Heart right ventricle (tissue), 16 donors: ENCODE results near the gene DIS3L2. TPM values are rescaled to one million over a fixed set of nuclear protein-coding genes. Genes with fewer than 3 reads are reported as not detected.
"Not testable (repeated sequence)": the region's sequence is repeated elsewhere in the genome, so short reads cannot be mapped to it uniquely, and the experiment has no call there.

ENCODE experiments used
- ATAC-seq, 8 donors: fragments of 200-7000 bp; cut with Tn5 transposase; one replicate each; pipeline ENCODE4 v1.9.1; 2020; ENCODE audit warnings: mild to moderate bottlenecking in 8 of 8, moderate library complexity in 8 of 8, moderate number of reproducible peaks in 1 of 8
- DNase-seq, 2 donors: peaks; one replicate each; pipeline ENCODE4 v3.0.0-alpha.2; 2020
- H3K27ac ChIP-seq, 10 donors: fragments of 200-600 bp; sonication (generic) in 2 of 10; one replicate each; pipeline versions ENCODE4 v1.5.0 to v1.8.0; 2020 to 2022; ENCODE audit warnings: mild to moderate bottlenecking in 3 of 10
- H3K27me3 ChIP-seq, 7 donors: fragments of 200-600 bp; one replicate each; pipeline ENCODE4 v1.8.0; 2021 to 2022; ENCODE audit warnings: mild to moderate bottlenecking in 2 of 7
- H3K36me3 ChIP-seq, 9 donors: fragments of 200-600 bp; sonication (generic) in 1 of 9; one replicate each; pipeline versions ENCODE4 v1.5.0 to v1.8.0; 2020 to 2022; ENCODE audit warnings: mild to moderate bottlenecking in 2 of 9
- H3K4me1 ChIP-seq, 9 donors: fragments of 200-600 bp; sonication (generic) in 1 of 9; one replicate each; pipeline versions ENCODE4 v1.5.0 to v1.8.0; 2020 to 2022; ENCODE audit warnings: mild to moderate bottlenecking in 4 of 9
- H3K4me3 ChIP-seq, 10 donors: fragments of 200-600 bp; sonication (generic) in 2 of 10; one replicate each; pipeline versions ENCODE4 v1.5.0 to v1.8.0; 2020 to 2022; ENCODE audit warnings: mild to moderate bottlenecking in 7 of 10, moderate library complexity in 2 of 10
- H3K9me3 ChIP-seq, 11 donors: fragments of 200-600 bp in 10 of 11; sonication (generic) in 2 of 11; one replicate each; pipeline versions ENCODE4 v1.5.0 to v1.8.0; 2013 to 2022; ENCODE audit warnings: mild to moderate bottlenecking in 2 of 11, control low read depth in 1 of 11, moderate library complexity in 1 of 11
- CTCF ChIP-seq, 9 donors: fragments of 200-600 bp; sonication (generic) in 2 of 9; IDR thresholded peaks; one replicate each; pipeline versions ENCODE4 v1.5.0 to v1.8.0; 2021 to 2022; ENCODE audit warnings: antibody characterized with exemption in 9 of 9, mild to moderate bottlenecking in 5 of 9, moderate library complexity in 1 of 9
- WGBS, 2 donors: extraction: QIAGEN DNeasy Blood & Tissue Kit; methylation state at CpG; one replicate each; pipeline ENCODE4 v1.1.7; 2013; ENCODE audit warnings: inconsistent platforms in 1 of 2; 5-methylcytosine and 5-hydroxymethylcytosine counted together
- intact Hi-C, 10 donors: fragments of 100-400 bp; cut with DNase I; formaldehyde crosslinking; loops; one replicate each; pipeline versions ENCODE4 v1.11.1 to v1.14.2; 2022
- polyA plus RNA-seq, 2 donors: library from polyadenylated mRNA; stranded (reverse); fragments of 200-250 nt; gene quantifications; one replicate each; pipeline ENCODE4 v1.2.3, GENCODE V29; 2013
- total RNA-seq, 10 donors: library from RNA; stranded (reverse); fragmentation: NEBNext Ultra II Directional in 3 of 10; extraction: Animal tissue kit (Norgen Biotek cat#: 25700) in 3 of 10; gene quantifications; one replicate each; pipeline versions ENCODE4 v1.2.1 to v1.2.4, GENCODE V29; 2021 to 2023
- donor health status: Arrhythmogenic right ventricular cardiomyopathy.
- donor health status: ischemic (EF 13 %, LVEDD 7.1; RV severe dilation, severe dysfunction).
- donor health status: healthy with polysubstance abuse.
- donor health status: DM: no; HTN: yes; CAD: no.
- donor health status: DM: no; HTN: no; CAD: no.
- donor health status: ischemic (EF 25% LVEDD 6.9; RV normal size, moderate dysfunction).
- donor health status: ischemic (EF 25% LVEDD 5.7; RV mildly dilated, moderate dysfunction).
- donor health status: healthy.
- donor health status: DM: yes; HTN: yes; CAD: no.
- donor health status: Ischemic cardiomyopathy.
- donor health status: ischemic (EF 35%, LVEDD 5.7; RV mildly dilated, moderate dysfunction).
- donor health status: nonischemic (EF 11% LVEDD 7.7; RV severe dilation, severe dysfunction).
- donor health status: DM: yes; HTN: yes; CAD: no.
- donor health status: PGD.
- donor health status: ischemic (EF 29% LVEDD 5.4; RV normal size, mild dysfunction).
- donor health status: nonischemic (EF 23%, LVEDD 6.1; RV moderate dilation, normal function).

Gene DIS3L2
- total and polyA plus RNA-seq, 12 donors = 9.5 to 24.5 (median 18.5) TPM

- intact Hi-C loops = no loop called here
- WGBS, 2 donors = 86 to 90% methylated on average over 12 of the region's 12 CpGs
- Histone ChIP-seq H3K4me3 (no peak overlapping the region), H3K27me3 (peaks cover 0 to 19% (median 6%) of the 10 kb centered on the region in 7 donors), H3K27ac (no peak overlapping the region), H3K36me3 (no peaks in the 10 kb centered on the region), H3K4me1 (no peaks in the 10 kb centered on the region), H3K9me3 (no peaks in the 10 kb centered on the region)
- DNase-seq (no peak), ATAC-seq (no peak)
- no peak for TF ChIP-seq CTCF (IDR thresholded peaks at IDR 0.05)
Measured at GRCh38 chr2:231941673-231942072, 19.8 kb upstream of the DIS3L2 start.

GRCh38 chr2:231942180-231942579 lies 19.3 kb upstream of the DIS3L2 start:
- WGBS, 2 donors = 91% methylated on average over 6 of the region's 6 CpGs
- Histone ChIP-seq H3K27ac (no peak overlapping the region), H3K4me1 (no peaks in the 10 kb centered on the region), H3K36me3 (no peaks in the 10 kb centered on the region), H3K9me3 (no peaks in the 10 kb centered on the region), H3K27me3 (peaks cover 0 to 20% (median 6%) of the 10 kb centered on the region in 7 donors), H3K4me3 (no peak overlapping the region)
- ATAC-seq = no peak
- no peak for DNase-seq
- TF ChIP-seq CTCF (IDR thresholded peaks at IDR 0.05) = no peak
- intact Hi-C loops = no loop called here

- intact Hi-C loops = no loop called here
- no peak for TF ChIP-seq CTCF (IDR thresholded peaks at IDR 0.05)
- H3K27ac ChIP-seq = no peak overlapping the region
- 86 to 89% methylated on average over 15 of the region's 15 CpGs for WGBS, 2 donors
- DNase-seq (no peak), ATAC-seq (no peak)
- H3K9me3 ChIP-seq = peaks cover 0 to 3% (median 0%) of the 10 kb centered on the region in 11 donors
- no peaks in the 10 kb centered on the region for H3K36me3 ChIP-seq
- H3K4me1 ChIP-seq = no peaks in the 10 kb centered on the region
- H3K4me3 ChIP-seq = no peak overlapping the region
- peaks cover 0 to 15% (median 0%) of the 10 kb centered on the region in 7 donors for H3K27me3 ChIP-seq
Measured at GRCh38 chr2:231946241-231946814, 15.2 kb upstream of the DIS3L2 start.

- H3K27ac ChIP-seq, H3K4me3 ChIP-seq, H3K9me3 ChIP-seq, H3K36me3 ChIP-seq, ATAC-seq, intact Hi-C loops, DNase-seq, H3K4me1 ChIP-seq: not testable (repeated sequence)
- WGBS, 2 donors = 88 to 89% methylated on average over 11 of the region's 11 CpGs
- peaks cover 0 to 13% (median 0%) of the 10 kb centered on the region in 7 donors for H3K27me3 ChIP-seq
Measured at GRCh38 chr2:231947112-231947511, 14.4 kb upstream of the DIS3L2 start.

DNA sequence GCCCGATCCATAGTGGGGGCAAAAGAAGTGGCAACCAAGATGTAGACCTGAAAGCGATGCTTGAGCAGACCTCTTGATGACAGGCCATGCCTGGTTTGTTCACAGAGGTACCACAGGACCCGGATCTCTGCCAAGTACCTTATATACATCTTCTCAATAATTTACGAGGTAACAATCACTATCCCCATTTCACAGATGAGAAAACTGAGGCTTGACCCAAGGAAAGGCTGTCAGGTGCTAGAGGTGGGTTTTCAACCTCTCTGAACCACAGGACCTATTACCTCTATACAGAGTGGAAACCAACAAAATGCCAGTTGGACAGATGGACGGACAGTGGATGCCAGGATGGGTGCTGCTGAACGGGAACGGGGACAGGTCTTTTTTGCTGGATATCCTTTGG lies 13.8 kb upstream of the DIS3L2 start:
- no peaks in the 10 kb centered on the region for H3K4me1 ChIP-seq
- no peak overlapping the region for H3K27ac ChIP-seq
- no peaks in the 10 kb centered on the region for H3K36me3 ChIP-seq
- peaks cover 0 to 8% (median 0%) of the 10 kb centered on the region in 11 donors for H3K9me3 ChIP-seq
- TF ChIP-seq CTCF (IDR thresholded peaks at IDR 0.05) = no peak
- WGBS, 2 donors = 92 to 93% methylated on average over 7 of the region's 7 CpGs
- no peak overlapping the region for H3K4me3 ChIP-seq
- intact Hi-C loops = no loop called here
- peaks cover 0 to 14% (median 0%) of the 10 kb centered on the region in 7 donors for H3K27me3 ChIP-seq
- no peak for DNase-seq
- no peak for ATAC-seq
